GM19438 (cell line): ENCODE data around the gene TIFAB.

ENCODE experiments used
- ATAC-seq: cut with Tn5 transposase; IDR thresholded peaks from one replicate; pipeline ENCODE4 v1.9.1; 2021; ENCODE audit warnings: low read depth; ENCODE audit not compliant: unreplicated experiment

The TIFAB gene

GRCh38 chr5:135460246-135461033 lies 8.3 kb upstream of the TIFAB start:
- no peak for ATAC-seq

- ATAC-seq = no peak
These were observed 6.8 kb upstream of the TIFAB start for GRCh38 chr5:135458921-135459331.

- ATAC-seq = no peak
These were observed 6.2 kb upstream of the TIFAB start for GRCh38 chr5:135458356-135458755.

DNA sequence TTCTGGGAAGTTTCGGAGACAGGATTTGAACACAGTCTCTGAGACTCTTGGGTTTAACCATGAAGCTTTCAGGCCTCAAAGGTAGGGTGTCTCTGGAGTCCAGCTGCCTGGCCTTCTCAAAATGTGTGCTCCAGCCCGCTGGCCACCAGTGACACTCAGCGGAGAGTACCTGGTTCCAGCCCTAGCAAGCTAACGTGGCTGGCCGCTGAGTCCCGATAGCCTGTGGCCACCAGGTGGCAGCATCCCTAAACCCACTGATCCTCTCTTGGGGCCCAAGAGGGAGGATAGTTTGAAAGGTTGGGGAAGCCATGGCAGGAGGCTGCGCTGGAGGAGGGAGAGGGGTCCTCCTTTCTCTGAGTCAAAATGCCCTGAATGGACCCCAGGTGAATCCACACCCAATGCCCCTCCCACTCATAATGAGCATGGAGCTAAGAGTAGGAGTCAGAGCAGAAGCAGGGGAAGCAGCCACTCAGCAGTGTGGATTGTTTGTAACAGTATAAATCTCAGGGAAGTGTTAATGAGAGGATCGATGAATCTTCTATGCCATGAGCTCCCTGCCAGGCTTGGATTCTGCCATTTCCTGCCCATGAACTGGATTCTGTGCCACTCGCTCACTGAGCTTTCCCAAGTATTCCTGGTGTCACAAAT lies 5.4 kb upstream of the TIFAB start:
- no peak for ATAC-seq

- no peak for ATAC-seq
These were observed 4.3 kb upstream of the TIFAB start for GRCh38 chr5:135456238-135457099.

DNA sequence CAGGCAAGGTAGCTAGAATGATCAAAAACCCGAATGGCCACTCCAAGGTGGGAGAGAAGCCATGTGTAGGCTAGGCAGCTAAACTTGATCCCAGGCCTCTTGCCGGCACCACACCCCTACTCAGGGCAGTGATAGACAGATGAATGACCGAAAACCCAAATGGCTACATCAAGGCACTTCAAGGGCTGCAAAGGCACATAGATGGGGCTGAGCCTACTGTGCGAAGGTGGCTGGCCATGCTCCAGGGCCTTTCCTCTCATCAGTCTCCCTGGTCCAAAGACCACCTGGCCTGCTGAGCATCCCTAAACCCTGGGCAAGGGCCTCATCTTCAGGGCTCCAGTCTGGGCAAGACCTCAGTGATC lies 3.7 kb upstream of the TIFAB start:
- ATAC-seq = no peak

DNA sequence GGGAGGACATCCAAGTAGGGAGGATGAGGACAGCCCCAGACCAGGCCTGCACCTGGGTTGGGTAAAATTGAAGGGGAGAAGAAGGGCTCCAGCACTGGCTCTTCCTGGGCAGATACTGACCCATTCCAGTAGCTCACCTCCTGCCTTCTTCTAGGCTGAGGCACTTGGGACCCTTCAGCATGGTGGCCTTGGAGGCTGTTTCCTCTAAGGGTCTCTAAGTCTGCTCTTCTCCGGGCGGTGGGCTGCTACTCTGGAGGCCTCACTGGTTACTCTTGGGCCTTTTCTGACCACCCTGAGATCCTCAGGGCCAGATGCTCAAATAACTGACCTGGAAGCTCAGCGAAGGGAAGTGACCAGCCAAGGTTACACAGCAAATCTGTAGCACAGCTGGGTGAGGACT lies 2.8 kb upstream of the TIFAB start:
- no peak for ATAC-seq

DNA sequence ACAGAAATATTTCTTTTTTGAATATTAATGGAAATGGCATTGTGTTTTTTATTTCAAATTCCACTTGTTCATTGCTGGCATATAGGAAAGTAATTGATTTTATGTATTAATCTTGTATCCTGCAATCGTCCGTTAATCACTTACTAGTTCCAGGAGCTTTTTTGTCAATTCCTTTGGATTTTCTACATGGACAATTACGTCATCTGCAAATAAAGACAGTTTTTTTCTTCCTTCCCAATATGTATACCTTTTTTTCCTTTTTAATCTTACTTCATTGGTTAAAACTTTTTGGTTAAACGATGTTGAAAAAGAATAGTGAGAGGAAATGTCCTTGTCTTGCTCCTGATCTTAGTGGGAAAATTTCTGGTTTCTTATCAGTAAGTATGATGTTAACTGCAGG lies 1.5 kb upstream of the TIFAB start:
- ATAC-seq = no peak

DNA sequence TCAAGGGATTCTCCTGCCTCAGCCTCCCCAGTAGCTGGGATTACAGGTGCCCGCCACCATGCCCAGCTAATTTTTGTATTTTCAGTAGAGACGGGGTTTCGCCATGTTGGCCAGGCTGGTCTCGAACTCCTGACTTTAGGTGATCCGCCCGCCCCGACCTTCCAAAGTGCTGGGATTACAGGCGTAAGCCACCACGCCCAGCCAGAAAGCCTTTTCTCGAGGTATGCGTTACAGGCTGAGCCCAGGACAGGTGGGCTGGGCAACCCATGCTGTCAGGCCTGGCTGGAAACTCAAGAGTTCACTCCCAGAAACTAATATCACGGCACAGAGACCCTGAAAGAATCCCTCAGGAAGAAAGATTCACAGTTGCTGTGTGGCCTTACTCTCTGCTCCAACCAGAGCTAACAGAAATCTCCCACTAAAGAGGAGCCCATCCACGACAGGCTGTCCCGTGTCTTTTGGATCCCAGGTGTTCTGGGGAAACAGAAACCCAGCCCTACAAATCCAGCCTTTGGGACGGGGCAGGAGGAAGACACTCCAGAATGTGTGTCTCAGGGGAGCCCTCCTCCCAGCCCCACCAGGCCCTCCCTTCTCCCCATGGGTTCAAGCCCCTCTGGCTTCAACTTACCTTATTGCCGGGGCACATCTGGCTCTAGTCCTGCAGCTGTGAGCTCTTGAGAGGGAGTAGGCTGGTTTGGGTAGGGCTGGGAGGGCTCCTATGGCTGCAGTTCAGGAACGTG lies 400 bp downstream of the TIFAB start:
- no peak for ATAC-seq

DNA sequence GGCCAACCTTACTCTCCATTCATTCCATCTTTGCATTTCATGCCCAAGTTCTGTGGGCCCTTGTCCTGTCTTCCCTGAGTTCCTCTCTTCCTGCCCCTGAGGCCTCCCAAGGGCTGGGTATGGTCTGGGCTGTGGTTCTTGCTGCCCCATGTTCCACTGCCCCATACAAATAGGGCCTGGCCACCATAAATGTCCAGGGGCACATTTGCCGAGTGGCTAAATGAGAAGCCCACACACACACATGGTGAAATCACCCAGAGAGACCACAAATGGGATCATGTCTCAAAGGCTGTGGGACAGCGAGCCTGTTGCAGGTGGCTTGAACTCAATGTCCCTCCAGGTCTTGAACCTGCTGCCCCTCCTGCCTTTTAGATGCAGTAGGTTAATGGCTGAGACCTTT lies 1.2 kb downstream of the TIFAB start:
- no peak for ATAC-seq

GRCh38 chr5:135450336-135450735 lies 1.8 kb downstream of the TIFAB start:
- no peak for ATAC-seq

- no peak for ATAC-seq
These were observed 2.5 kb downstream of the TIFAB start for GRCh38 chr5:135449644-135450043.

DNA sequence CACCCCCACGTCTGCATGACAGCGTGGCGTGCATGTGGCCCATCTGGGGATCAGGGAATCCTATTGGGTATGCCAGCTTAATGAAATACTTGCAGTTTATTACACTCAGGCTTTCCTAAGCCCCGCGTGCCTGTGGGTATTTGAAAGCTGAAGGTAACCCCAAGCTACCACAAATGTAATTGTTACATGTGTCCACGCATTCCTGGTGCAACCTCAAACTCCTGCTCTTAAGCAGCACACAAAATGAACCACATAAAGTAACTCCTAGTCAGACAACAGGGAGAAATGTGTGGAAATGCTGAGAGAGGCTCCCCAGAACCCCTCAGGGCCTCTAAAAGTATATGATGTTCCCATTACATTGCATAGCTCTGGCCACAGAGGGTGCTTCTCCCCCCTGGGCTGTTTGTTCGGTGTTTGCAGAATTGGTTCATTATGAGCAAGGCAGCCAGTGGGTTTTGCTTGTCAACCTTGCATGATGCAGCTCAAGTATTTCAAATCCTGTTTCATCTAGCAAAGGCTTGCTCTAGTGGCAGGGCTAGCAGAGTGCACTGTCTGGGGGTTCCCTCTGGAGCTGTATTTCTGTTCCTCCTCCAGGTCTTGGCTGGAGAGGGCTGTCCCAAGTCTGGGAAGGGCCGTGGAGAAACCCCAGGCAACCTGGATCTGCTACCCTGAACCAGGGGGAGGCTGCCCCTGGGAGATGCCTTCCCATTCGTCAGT lies 3.2 kb downstream of the TIFAB start:
- no peak for ATAC-seq

- no peak for ATAC-seq
These were observed 3.9 kb downstream of the TIFAB start for GRCh38 chr5:135448071-135448739.

GRCh38 chr5:135447298-135447929 lies 4.7 kb downstream of the TIFAB start, which contains the start of gene DCANP1:
DCANP1 (minus strand) TSS chr5:135447348; CDS start chr5:135447108, 240 bp downstream.
- ATAC-seq = no peak

GRCh38 chr5:135446615-135447014 lies 5.5 kb downstream of the TIFAB start:
- peak; percentile 53 for ATAC-seq

DNA sequence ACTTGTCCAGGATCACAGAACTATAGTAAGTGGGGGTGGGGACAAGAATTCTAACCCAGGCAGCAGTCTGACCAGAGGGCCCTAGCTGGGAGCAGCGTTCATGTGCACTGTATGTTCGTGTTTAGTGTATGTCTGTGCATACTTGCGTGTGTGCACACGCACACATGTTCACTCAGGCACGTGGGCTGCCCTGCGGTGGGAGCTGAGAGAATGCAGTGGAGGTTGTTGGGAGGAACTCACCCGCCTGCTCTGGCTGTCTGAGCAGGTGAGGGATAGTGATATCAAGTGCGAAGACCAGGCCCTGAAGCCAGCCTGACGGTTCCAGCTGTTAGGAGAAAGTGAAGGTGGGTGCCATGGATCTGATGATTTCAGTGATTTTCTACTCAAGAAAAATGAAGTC lies 5.9 kb downstream of the TIFAB start:
- no peak for ATAC-seq

GRCh38 chr5:135445306-135445985 lies 6.7 kb downstream of the TIFAB start:
- no peak for ATAC-seq
